Stimulated activated CD4-positive, alpha-beta T cell treated with anti-CD3 and anti-CD28 coated beads, Interleukin-12 subunit alpha, Interleukin-12 subunit beta, amount 100 ng/mL, for 4 hours (primary cell): ENCODE measurements around the gene HEATR1.
"Not testable (repeated sequence)": the region's sequence is repeated elsewhere in the genome, so short reads cannot be mapped to it uniquely, and the experiment has no call there.

Experiments used
- DNase-seq: peaks from one replicate; pipeline ENCODE4 v3.0.0-alpha.2; 2020

Gene HEATR1

GRCh38 chr1:236603991-236604904 is at the start of gene HEATR1:
TSS of gene HEATR1 (minus strand) at chr1:236604516. CDS start at chr1:236604095, 421 bp downstream.
- peak; percentile 89 for DNase-seq

GRCh38 chr1:236645016-236645680 is 40.8 kb upstream of the HEATR1 start:
- DNase-seq: no peak

GRCh38 chr1:236642763-236643162 is 38.4 kb upstream of the HEATR1 start:
- no peak for DNase-seq

- DNase-seq: no peak
Observed at GRCh38 chr1:236639686-236640085, 35.4 kb upstream of the HEATR1 start.

GRCh38 chr1:236638945-236639344 is 34.6 kb upstream of the HEATR1 start:
- DNase-seq: no peak

- DNase-seq: no peak
Observed at GRCh38 chr1:236636017-236636416, 31.7 kb upstream of the HEATR1 start.

- DNase-seq: no peak
Observed at GRCh38 chr1:236627727-236628408, 23.6 kb upstream of the HEATR1 start.

- no peak for DNase-seq
Observed at GRCh38 chr1:236623371-236624166, 19.3 kb upstream of the HEATR1 start.

GRCh38 chr1:236622407-236622806 is 18.1 kb upstream of the HEATR1 start:
- no peak for DNase-seq

GRCh38 chr1:236619398-236619797 is 15.1 kb upstream of the HEATR1 start:
- no peak for DNase-seq

- no peak for DNase-seq
Observed at GRCh38 chr1:236618507-236618906, 14.2 kb upstream of the HEATR1 start.

GRCh38 chr1:236615399-236616148 is 11.3 kb upstream of the HEATR1 start:
- DNase-seq: no peak

- DNase-seq: no peak
Observed at GRCh38 chr1:236612349-236612748, 8.0 kb upstream of the HEATR1 start.

GRCh38 chr1:236608930-236609726 is 4.8 kb upstream of the HEATR1 start:
- DNase-seq: no peak

- not testable (repeated sequence) for DNase-seq
Observed at GRCh38 chr1:236607597-236607996, 3.3 kb upstream of the HEATR1 start.

- DNase-seq: no peak
Observed at GRCh38 chr1:236604905-236605806, 840 bp upstream of the HEATR1 start.

- no peak for DNase-seq
Observed at GRCh38 chr1:236602171-236602570, 2.1 kb downstream of the HEATR1 start.

GRCh38 chr1:236590553-236591150 is 13.7 kb downstream of the HEATR1 start:
- no peak for DNase-seq

GRCh38 chr1:236589531-236589930 is 14.8 kb downstream of the HEATR1 start:
- no peak for DNase-seq

- DNase-seq: no peak
Observed at GRCh38 chr1:236581528-236581927, 22.8 kb downstream of the HEATR1 start.
